Fibroblast of mammary gland (primary cell): ENCODE data around the gene PGGT1B.

Source experiments
- DNase-seq: peaks from one replicate; pipeline ENCODE4 v3.0.0-alpha.2; 2010; ENCODE audit warnings: low read depth
- H3K4me3 ChIP-seq: 2 replicates; pipeline ENCODE4 v1.5.1; 2011; ENCODE audit warnings: low read depth, mild to moderate bottlenecking, low read length, moderate library complexity; ENCODE audit not compliant: control insufficient read depth
- CTCF ChIP-seq: conservative IDR thresholded peaks from 2 replicates; pipeline ENCODE4 v1.5.1; 2011; ENCODE audit warnings: low read depth, low read length, inconsistent platforms; ENCODE audit not compliant: control insufficient read depth, insufficient read depth

PGGT1B gene

GRCh38 chr5:115165790-115166189 is 96.9 kb downstream of the PGGT1B start:
- no peak for DNase-seq
- TF ChIP-seq CTCF = no peak
- no peak overlapping the region for H3K4me3 ChIP-seq

GRCh38 chr5:115160975-115161475 is 101.7 kb downstream of the PGGT1B start:
- no peak for DNase-seq
- TF ChIP-seq CTCF = no peak
- no peak overlapping the region for H3K4me3 ChIP-seq
